Karpas-422 (cell line): ENCODE results near the gene ODF4. TPM values are rescaled to one million over a fixed set of nuclear protein-coding genes. Genes with fewer than 3 reads are reported as not detected.

Source experiments
- DNase-seq: peaks from one replicate; pipeline ENCODE4 v3.0.0-alpha.2; 2015
- H2AFZ ChIP-seq: fragments of 200-600 bp; sonication (generic); 2 replicates; pipeline ENCODE4 v1.6.1; 2014; ENCODE audit warnings: antibody characterized with exemption, low read length, mixed read lengths
- H3K27ac ChIP-seq: fragments of 200-600 bp; sonication (generic); 2 replicates; pipeline ENCODE4 v1.5.1; 2014; ENCODE audit warnings: mild to moderate bottlenecking, low read length, moderate library complexity
- H3K27me3 ChIP-seq: fragments of 200-600 bp; sonication (generic); 2 replicates; pipeline ENCODE4 v1.6.1; 2014; ENCODE audit warnings: low read length, mixed read lengths
- H3K36me3 ChIP-seq: fragments of 200-600 bp; sonication (generic); 2 replicates; pipeline ENCODE4 v1.6.1; 2014; ENCODE audit warnings: low read length, mixed read lengths; ENCODE audit not compliant: insufficient read depth
- H3K4me1 ChIP-seq: fragments of 200-600 bp; sonication (generic); 2 replicates; pipeline ENCODE4 v1.6.1; 2014; ENCODE audit warnings: mild to moderate bottlenecking, low read length, mixed read lengths
- H3K4me2 ChIP-seq: fragments of 200-600 bp; sonication (generic); 2 replicates; pipeline ENCODE4 v1.6.1; 2014; ENCODE audit warnings: low read length, low read depth, mild to moderate bottlenecking; ENCODE audit not compliant: poor library complexity, severe bottlenecking
- H3K4me3 ChIP-seq: fragments of 200-600 bp; sonication (generic); 2 replicates; pipeline ENCODE4 v1.5.1; 2014; ENCODE audit warnings: mild to moderate bottlenecking, antibody characterized with exemption, low read length, mixed read lengths
- H3K79me2 ChIP-seq: fragments of 200-600 bp; sonication (generic); 2 replicates; pipeline ENCODE4 v1.6.1; 2014; ENCODE audit warnings: mild to moderate bottlenecking, low read length, mixed read lengths
- H3K9ac ChIP-seq: fragments of 200-600 bp; sonication (generic); 2 replicates; pipeline ENCODE4 v1.6.0; 2014; ENCODE audit warnings: low read length
- H3K9me2 ChIP-seq: fragments of 200-600 bp; sonication (generic), shearing (Covaris generic); replicated peaks from 2 replicates; pipeline ENCODE4 v1.6.0; 2014; ENCODE audit warnings: mild to moderate bottlenecking, low read length, moderate library complexity; ENCODE audit not compliant: insufficient read depth
- H3K9me3 ChIP-seq: fragments of 300-700, 200-600 bp; sonication (generic); 2 replicates; pipeline ENCODE4 v1.6.1; 2014; ENCODE audit warnings: low read length, mixed read lengths
- H4K20me1 ChIP-seq: fragments of 200-600 bp; sonication (generic); 2 replicates; pipeline ENCODE4 v1.6.1; 2014; ENCODE audit warnings: mild to moderate bottlenecking, antibody characterized with exemption, low read length, low read depth; ENCODE audit not compliant: insufficient read depth
- total RNA-seq: library from RNA; depleted of rRNA; stranded (reverse); fragments of >200 nt; shearing (Covaris generic); gene quantifications from 2 replicates; pipeline ENCODE4 v1.2.3, GENCODE V29; 2014; ENCODE audit warnings: low replicate concordance; rRNA removed

The ODF4 gene, protein sequence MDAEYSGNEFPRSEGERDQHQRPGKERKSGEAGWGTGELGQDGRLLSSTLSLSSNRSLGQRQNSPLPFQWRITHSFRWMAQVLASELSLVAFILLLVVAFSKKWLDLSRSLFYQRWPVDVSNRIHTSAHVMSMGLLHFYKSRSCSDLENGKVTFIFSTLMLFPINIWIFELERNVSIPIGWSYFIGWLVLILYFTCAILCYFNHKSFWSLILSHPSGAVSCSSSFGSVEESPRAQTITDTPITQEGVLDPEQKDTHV
- not detected in 2 replicates for total RNA-seq

- H3K4me1 ChIP-seq, result peaks cover 8% of the 10 kb centered on the region
- no peaks in the 10 kb centered on the region for H3K36me3 ChIP-seq
- no peak within 1 kb of the TSS for H3K27ac ChIP-seq
- no peak within 1 kb of the TSS for H2AFZ ChIP-seq
- H3K4me3 ChIP-seq, result no peak within 1 kb of the TSS
- no peaks in the 10 kb centered on the region for H3K27me3 ChIP-seq
- no peaks in the 10 kb centered on the region for H3K9me2 ChIP-seq
- no peak within 1 kb of the TSS for H3K9ac ChIP-seq
- no peak for DNase-seq
- H3K9me3 ChIP-seq, result no peaks in the 10 kb centered on the region
- H4K20me1 ChIP-seq, result no peaks in the 10 kb centered on the region
- no peaks in the 10 kb centered on the region for H3K79me2 ChIP-seq
- H3K4me2 ChIP-seq, result no peak within 1 kb of the TSS
Observed at GRCh38 chr17:8339540-8339939, at the start of gene ODF4. ODF4 (plus strand) TSS chr17:8339840; CDS start chr17:8340052, 212 bp downstream.

DNA sequence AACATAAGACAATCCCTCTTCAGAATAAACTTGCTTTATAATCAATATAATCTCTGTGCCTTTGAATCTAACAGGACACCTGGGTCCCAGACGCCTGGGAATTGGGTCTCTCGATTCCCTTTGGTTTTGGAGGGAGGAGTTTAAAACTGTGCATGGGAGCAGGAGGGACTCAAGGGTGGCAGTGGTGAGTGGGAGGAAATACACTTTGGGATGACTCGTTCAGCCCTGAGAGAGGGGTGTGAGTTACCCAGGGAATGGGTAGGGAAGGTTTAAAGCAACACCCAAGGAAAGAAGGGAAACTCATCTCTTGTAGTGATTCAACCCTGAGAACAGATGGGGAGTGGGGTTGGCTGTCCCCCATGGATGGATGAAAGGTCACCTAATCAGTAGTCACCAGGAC, 49.6 kb upstream of the ODF4 start:
- DNase-seq, result no peak
- peak overlapping the region; percentile 88 for H3K4me3 ChIP-seq
- H3K4me2 ChIP-seq, result peak overlapping the region; percentile 92
- H2AFZ ChIP-seq, result no peak overlapping the region
- H3K27me3 ChIP-seq, result no peaks in the 10 kb centered on the region
- no peaks in the 10 kb centered on the region for H3K9me2 ChIP-seq
- peaks cover 56% of the 10 kb centered on the region for H3K4me1 ChIP-seq
- no peaks in the 10 kb centered on the region for H3K36me3 ChIP-seq
- no peak overlapping the region; the same call in 1 of the 2 replicates for H3K27ac ChIP-seq
- H4K20me1 ChIP-seq, result no peaks in the 10 kb centered on the region
- H3K79me2 ChIP-seq, result peaks cover 25% of the 10 kb centered on the region
- H3K9me3 ChIP-seq, result no peaks in the 10 kb centered on the region
- H3K9ac ChIP-seq, result peak overlapping the region; percentile 90

GRCh38 chr17:8292639-8293395, 46.8 kb upstream of the ODF4 start:
- H2AFZ ChIP-seq, result no peak overlapping the region
- H3K79me2 ChIP-seq, result peaks cover 23% of the 10 kb centered on the region
- peak overlapping the region; percentile 56 for H3K9ac ChIP-seq
- no peaks in the 10 kb centered on the region for H3K27me3 ChIP-seq
- peak overlapping the region; percentile 67 for H3K27ac ChIP-seq
- H3K9me3 ChIP-seq, result no peaks in the 10 kb centered on the region
- H3K4me3 ChIP-seq, result peak overlapping the region; percentile 43; the same call in 1 of the 2 replicates
- no peaks in the 10 kb centered on the region for H3K9me2 ChIP-seq
- H3K4me2 ChIP-seq, result peak overlapping the region; percentile 59
- no peaks in the 10 kb centered on the region for H3K36me3 ChIP-seq
- peak; percentile 62 for DNase-seq
- peaks cover 37% of the 10 kb centered on the region for H3K4me1 ChIP-seq
- H4K20me1 ChIP-seq, result no peaks in the 10 kb centered on the region

DNA sequence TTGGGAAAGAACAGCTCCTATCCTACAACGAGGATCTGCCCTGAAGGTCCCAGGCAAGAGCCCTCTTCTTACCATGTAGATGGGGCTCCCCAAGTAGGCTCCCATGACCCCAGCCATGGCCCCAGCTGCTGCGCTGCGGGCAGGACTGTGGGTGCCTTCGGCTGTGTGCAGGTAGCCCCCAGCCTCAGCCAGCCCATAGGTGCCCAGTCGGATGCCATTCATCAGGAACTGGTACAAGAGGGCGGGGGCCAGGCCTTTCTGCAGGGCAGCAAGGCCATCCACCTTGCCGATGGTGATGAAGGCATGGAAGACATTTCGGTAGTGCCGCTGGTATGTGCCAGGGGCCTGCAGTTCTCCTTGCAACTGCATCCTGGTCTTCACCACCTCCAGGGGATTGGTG, 45.3 kb upstream of the ODF4 start:
- H4K20me1 ChIP-seq, result no peaks in the 10 kb centered on the region
- no peaks in the 10 kb centered on the region for H3K27me3 ChIP-seq
- no peak overlapping the region; the same call in 1 of the 2 replicates for H3K27ac ChIP-seq
- H3K4me2 ChIP-seq, result peak overlapping the region; percentile 89
- H3K4me3 ChIP-seq, result peak overlapping the region; percentile 88
- peak overlapping the region; percentile 83 for H3K9ac ChIP-seq
- H3K79me2 ChIP-seq, result peaks cover 16% of the 10 kb centered on the region
- peaks cover 33% of the 10 kb centered on the region for H3K4me1 ChIP-seq
- no peaks in the 10 kb centered on the region for H3K9me3 ChIP-seq
- H3K9me2 ChIP-seq, result no peaks in the 10 kb centered on the region
- H3K36me3 ChIP-seq, result no peaks in the 10 kb centered on the region
- no peak for DNase-seq
- H2AFZ ChIP-seq, result no peak overlapping the region

DNA sequence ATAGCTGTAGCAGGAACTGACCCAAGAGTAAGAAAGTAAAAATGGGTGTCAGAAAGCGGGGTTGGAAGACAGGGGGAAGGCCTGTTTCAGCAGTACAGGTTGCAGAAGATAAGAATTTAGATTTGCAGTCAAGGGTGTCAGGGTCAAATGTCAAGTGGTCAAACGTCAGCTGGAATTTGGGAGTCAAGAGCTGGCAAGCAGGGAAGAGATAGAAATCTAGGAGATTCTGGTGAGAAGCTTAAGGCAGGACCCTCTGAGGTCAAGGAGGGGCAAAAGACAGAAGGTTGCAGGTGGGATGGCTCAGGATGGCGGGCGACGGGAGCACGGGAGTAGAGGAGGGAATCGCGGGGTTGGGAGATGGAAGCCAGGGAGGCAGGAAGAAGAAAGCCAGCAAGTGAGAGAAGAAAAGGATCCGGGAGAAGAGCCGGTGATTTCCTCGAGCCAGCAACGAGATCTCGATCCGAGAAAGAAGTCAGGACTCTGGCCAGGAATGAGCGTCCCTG, 44.8 kb upstream of the ODF4 start:
- H3K9me3 ChIP-seq, result no peaks in the 10 kb centered on the region
- peak overlapping the region; percentile 89 for H3K4me2 ChIP-seq
- no peaks in the 10 kb centered on the region for H3K36me3 ChIP-seq
- peak overlapping the region; percentile 50; the same call in 1 of the 2 replicates for H3K27ac ChIP-seq
- H4K20me1 ChIP-seq, result no peaks in the 10 kb centered on the region
- peak overlapping the region; percentile 68 for H2AFZ ChIP-seq
- no peaks in the 10 kb centered on the region for H3K27me3 ChIP-seq
- no peak for DNase-seq
- peak overlapping the region; percentile 88 for H3K4me3 ChIP-seq
- peaks cover 11% of the 10 kb centered on the region for H3K79me2 ChIP-seq
- H3K4me1 ChIP-seq, result peaks cover 28% of the 10 kb centered on the region
- no peaks in the 10 kb centered on the region for H3K9me2 ChIP-seq
- H3K9ac ChIP-seq, result peak overlapping the region; percentile 83

GRCh38 chr17:8300226-8300625, 39.4 kb upstream of the ODF4 start:
- H4K20me1 ChIP-seq, result no peaks in the 10 kb centered on the region
- peak overlapping the region; percentile 31; the same call in 1 of the 2 replicates for H2AFZ ChIP-seq
- no peaks in the 10 kb centered on the region for H3K9me3 ChIP-seq
- no peaks in the 10 kb centered on the region for H3K36me3 ChIP-seq
- H3K27ac ChIP-seq, result no peak overlapping the region
- H3K9me2 ChIP-seq, result no peaks in the 10 kb centered on the region
- H3K4me3 ChIP-seq, result no peak overlapping the region
- no peaks in the 10 kb centered on the region for H3K27me3 ChIP-seq
- no peaks in the 10 kb centered on the region for H3K79me2 ChIP-seq
- DNase-seq, result no peak
- peak overlapping the region; percentile 15 for H3K4me2 ChIP-seq
- H3K9ac ChIP-seq, result no peak overlapping the region
- peaks cover 2% of the 10 kb centered on the region; the same call in 1 of the 2 replicates for H3K4me1 ChIP-seq

DNA sequence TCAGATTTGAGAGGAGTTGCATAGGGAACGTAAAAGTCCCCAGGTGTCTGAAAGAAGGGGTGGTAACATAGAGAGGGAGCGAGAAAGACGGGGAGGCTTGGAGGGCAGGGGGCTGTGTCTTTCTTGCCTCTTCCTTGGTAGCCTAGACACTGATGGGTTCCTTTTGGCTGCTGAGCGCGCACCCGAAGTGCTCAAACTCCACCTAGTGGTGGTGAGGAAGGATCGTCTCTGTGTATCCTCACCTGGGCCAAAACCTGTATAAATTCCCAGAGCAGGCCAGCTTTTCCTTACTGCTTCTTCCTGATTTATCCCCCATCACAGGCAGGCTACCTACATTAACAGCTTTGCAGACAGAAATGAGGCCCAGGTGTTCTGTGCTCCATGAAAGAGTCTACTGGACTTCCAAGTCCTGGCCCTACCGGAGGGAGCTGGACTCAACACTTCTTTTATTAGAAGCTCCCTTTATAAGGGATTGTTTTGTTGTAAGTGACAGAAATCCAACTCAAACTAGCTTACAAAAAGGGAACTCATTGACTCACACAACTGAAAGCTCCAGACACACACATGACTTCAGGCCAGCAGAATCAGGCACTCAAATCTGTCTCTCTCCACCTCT, 38.9 kb upstream of the ODF4 start:
- Histone ChIP-seq H4K20me1 (no peaks in the 10 kb centered on the region), H3K79me2 (no peaks in the 10 kb centered on the region), H3K9ac (no peak overlapping the region), H3K4me1 (peaks cover 2% of the 10 kb centered on the region; the same call in 1 of the 2 replicates), H2AFZ (peak overlapping the region; percentile 31; the same call in 1 of the 2 replicates), H3K9me3 (no peaks in the 10 kb centered on the region), H3K4me3 (no peak overlapping the region), H3K27me3 (no peaks in the 10 kb centered on the region), H3K4me2 (peak overlapping the region; percentile 15), H3K27ac (no peak overlapping the region), H3K36me3 (no peaks in the 10 kb centered on the region), H3K9me2 (no peaks in the 10 kb centered on the region)
- peak; percentile 93 for DNase-seq
